CD14-positive monocyte (primary cell): ENCODE measurements around the gene ENOSF1. TPM values are rescaled to one million over a fixed set of nuclear protein-coding genes. Genes with fewer than 3 reads are reported as not detected.

Experiments used
- DNase-seq, 3 donors: peaks; one replicate each; pipeline ENCODE4 v3.0.0-alpha.2; 2011 to 2022
- H2AFZ ChIP-seq: 2 replicates; pipeline ENCODE4 v1.6.0; 2012; ENCODE audit warnings: mild to moderate bottlenecking, low read depth, low read length, inconsistent platforms; ENCODE audit not compliant: insufficient read depth, poor library complexity, severe bottlenecking
- H3K27ac ChIP-seq, 2 donors: 1 replicate in 1 of 2; 2 replicates in 1 of 2; pipeline ENCODE4 v1.5.1; 2012 to 2013; ENCODE audit warnings: low read length in 2 of 2, control low read depth in 1 of 2, inconsistent platforms in 1 of 2, low read depth in 1 of 2, mild to moderate bottlenecking in 1 of 2
- H3K27me3 ChIP-seq, 2 donors: one replicate each; pipeline versions ENCODE4 v1.6.0 to v1.6.1; 2011 to 2013; ENCODE audit warnings: low read length in 2 of 2; ENCODE audit not compliant: control insufficient read depth in 2 of 2, insufficient read depth in 2 of 2
- H3K36me3 ChIP-seq, 2 donors: replicated peaks in 1 of 2; 1 replicate in 1 of 2; 2 replicates in 1 of 2; pipeline versions ENCODE4 v1.5.1 to v1.6.1; 2012 to 2013; ENCODE audit warnings: low read length in 2 of 2, control low read depth in 1 of 2, inconsistent platforms in 1 of 2, mild to moderate bottlenecking in 1 of 2; ENCODE audit not compliant: insufficient read depth in 2 of 2, control insufficient read depth in 1 of 2
- H3K4me1 ChIP-seq, 2 donors: 1 replicate in 1 of 2; 2 replicates in 1 of 2; pipeline versions ENCODE4 v1.5.1 to v1.6.1; 2012 to 2013; ENCODE audit warnings: low read length in 2 of 2, control low read depth in 1 of 2, inconsistent platforms in 1 of 2, mild to moderate bottlenecking in 1 of 2, moderate library complexity in 1 of 2; ENCODE audit not compliant: insufficient read depth in 2 of 2, control insufficient read depth in 1 of 2
- H3K4me2 ChIP-seq: replicated peaks from 2 replicates; pipeline ENCODE3; 2012; ENCODE audit warnings: low read length, moderate library complexity, mild to moderate bottlenecking; ENCODE audit not compliant: poor library complexity, severe bottlenecking; ENCODE audit errors: extremely low read depth
- H3K4me3 ChIP-seq, 3 experiments: fragments of 200-600 bp in 1 of 3; sonication (generic) in 1 of 3; replicated peaks in 1 of 3; 1 replicate in 2 of 3; 2 replicates in 1 of 3; pipeline ENCODE4 v1.5.1; 2011 to 2013; ENCODE audit warnings: low read length in 3 of 3, mild to moderate bottlenecking in 3 of 3, control low read depth in 2 of 3, low read depth in 2 of 3, inconsistent platforms in 1 of 3, moderate library complexity in 1 of 3
- H3K79me2 ChIP-seq: 2 replicates; pipeline ENCODE4 v1.6.0; 2012; ENCODE audit warnings: mild to moderate bottlenecking, control low read depth, inconsistent platforms, low read length, moderate library complexity; ENCODE audit not compliant: insufficient read depth
- H3K9ac ChIP-seq: 2 replicates; pipeline ENCODE4 v1.6.0; 2017; ENCODE audit warnings: low read length, mild to moderate bottlenecking; ENCODE audit not compliant: insufficient read depth, poor library complexity, severe bottlenecking
- H3K9me3 ChIP-seq, 2 donors: replicated peaks in 1 of 2; 1 replicate in 1 of 2; 2 replicates in 1 of 2; pipeline versions ENCODE4 v1.5.1 to v1.6.1; 2012 to 2013; ENCODE audit warnings: low read length in 2 of 2, control low read depth in 1 of 2; ENCODE audit not compliant: control insufficient read depth in 1 of 2, insufficient read depth in 1 of 2
- H4K20me1 ChIP-seq: 2 replicates; pipeline ENCODE4 v1.6.0; 2012; ENCODE audit warnings: mild to moderate bottlenecking, low read length, control low read depth, moderate library complexity; ENCODE audit not compliant: insufficient read depth
- H3K27ac Mint-ChIP-seq, 7 donors: one replicate each; pipeline ENCODE4 v1.8.0; 2020; ENCODE audit warnings: mild to moderate bottlenecking in 7 of 7, mixed read lengths in 7 of 7, moderate library complexity in 6 of 7, inconsistent platforms in 2 of 7
- H3K27me3 Mint-ChIP-seq, 3 donors: one replicate each; pipeline ENCODE4 v1.8.0; 2021 to 2022; ENCODE audit warnings: low read depth in 3 of 3, mild to moderate bottlenecking in 3 of 3, mixed read lengths in 3 of 3, moderate library complexity in 3 of 3, inconsistent platforms in 1 of 3
- H3K36me3 Mint-ChIP-seq, 2 donors: one replicate each; pipeline ENCODE4 v1.8.0; 2020; ENCODE audit warnings: mixed read lengths in 2 of 2, inconsistent platforms in 1 of 2, mild to moderate bottlenecking in 1 of 2
- H3K4me1 Mint-ChIP-seq: one replicate; pipeline ENCODE4 v1.8.0; 2020; ENCODE audit warnings: mild to moderate bottlenecking, mixed read lengths
- H3K4me3 Mint-ChIP-seq, 2 donors: one replicate each; pipeline ENCODE4 v1.8.0; 2020; ENCODE audit warnings: mild to moderate bottlenecking in 2 of 2, mixed read lengths in 2 of 2, moderate library complexity in 1 of 2
- H3K9me3 Mint-ChIP-seq, 7 donors: one replicate each; pipeline ENCODE4 v1.8.0; 2020 to 2022; ENCODE audit warnings: mixed read lengths in 7 of 7, mild to moderate bottlenecking in 6 of 7, moderate library complexity in 6 of 7, inconsistent platforms in 2 of 7
- CTCF ChIP-seq: fragments of 200-600 bp; IDR thresholded peaks from one replicate; pipeline ENCODE4 v1.8.0; 2022; ENCODE audit warnings: antibody characterized with exemption, mild to moderate bottlenecking
- WGBS: methylation state at CpG from one replicate; pipeline ENCODE4 v1.1.5; 2013; ENCODE audit warnings: missing lambda C conversion rate; ENCODE audit not compliant: insufficient coverage; 5-methylcytosine and 5-hydroxymethylcytosine counted together
- intact Hi-C, 2 donors: fragments of 100-400 bp; cut with micrococcal nuclease; formaldehyde crosslinking; loops; one replicate each; pipeline versions ENCODE4 v1.15.0 to v1.15.1; 2023
- polyA plus RNA-seq, 3 donors: library from polyadenylated mRNA; depleted of rRNA in 1 of 3; unstranded in 2 of 3; stranded (reverse) in 1 of 3; fragments of 300-500 nt in 2 of 3; fragments of >200 nt in 1 of 3; fragmentation: Illumina TruSeq in 2 of 3; gene quantifications; 1 replicate in 2 of 3; 2 replicates in 1 of 3; pipeline ENCODE4 v1.2.3, GENCODE V29; 2012 to 2021

Gene ENOSF1
- polyA plus RNA-seq, 3 donors: 2.2 to 11.6 (median 2.3) TPM

- Mint-ChIP-seq H3K36me3 (peaks cover 21 to 23% of the 10 kb centered on the region in 2 donors), H3K9me3 (no peaks in the 10 kb centered on the region), H3K4me1 (peaks cover 17% of the 10 kb centered on the region), H3K4me3 (no peak overlapping the region), H3K27me3 (peaks cover 0 to 3% (median 0%) of the 10 kb centered on the region in 3 donors), H3K27ac (no peak overlapping the region)
- intact Hi-C loops: no loop called here
- Histone ChIP-seq H3K4me2 (no peak overlapping the region), H3K4me3 (no peak overlapping the region), H3K27me3 (no peaks in the 10 kb centered on the region), H3K9me3 (no peaks in the 10 kb centered on the region), H3K79me2 (no peaks in the 10 kb centered on the region), H3K9ac (no peak overlapping the region), H3K4me1 (no peaks in the 10 kb centered on the region), H3K36me3 (peaks cover 0 to 25% of the 10 kb centered on the region in 2 donors), H4K20me1 (no peaks in the 10 kb centered on the region), H3K27ac (no peak overlapping the region), H2AFZ (no peak overlapping the region)
- TF ChIP-seq CTCF: no peak
- WGBS: no CpG with 5 or more reads among the region's 3 CpGs
- no peak for DNase-seq
These were observed 27.0 kb downstream of the ENOSF1 start for GRCh38 chr18:685438-685837.

GRCh38 chr18:683531-683930 lies 28.9 kb downstream of the ENOSF1 start:
- Histone ChIP-seq H3K9ac (no peak overlapping the region), H3K79me2 (no peaks in the 10 kb centered on the region), H3K36me3 (peaks cover 2 to 20% of the 10 kb centered on the region in 2 donors), H2AFZ (no peak overlapping the region), H3K27ac (no peak overlapping the region), H3K4me3 (no peak overlapping the region), H4K20me1 (no peaks in the 10 kb centered on the region), H3K9me3 (no peaks in the 10 kb centered on the region), H3K4me1 (no peaks in the 10 kb centered on the region), H3K4me2 (no peak overlapping the region), H3K27me3 (no peaks in the 10 kb centered on the region)
- peaks cover 28 to 30% of the 10 kb centered on the region in 2 donors for H3K36me3 Mint-ChIP-seq
- DNase-seq: no peak
- 80% methylated on average over 4 of the region's 5 CpGs for WGBS
- H3K4me1 Mint-ChIP-seq: peaks cover 10% of the 10 kb centered on the region
- no peak overlapping the region for H3K27ac Mint-ChIP-seq
- intact Hi-C loops: no loop called here
- H3K9me3 Mint-ChIP-seq: no peaks in the 10 kb centered on the region
- no peak for TF ChIP-seq CTCF
- H3K27me3 Mint-ChIP-seq: no peaks in the 10 kb centered on the region
- no peak overlapping the region for H3K4me3 Mint-ChIP-seq
